Measurements from ENCODE around the gene ZNF503.
"Not testable (repeated sequence)": the region's sequence is repeated elsewhere in the genome, so short reads cannot be mapped to it uniquely, and the experiment has no call there.

Gene ZNF503

GRCh38 chr10:75395066-75395931 lies 6.3 kb downstream of the ZNF503 start:
- DNase-seq (ENCODE audit: low spot score), result no peak

DNA sequence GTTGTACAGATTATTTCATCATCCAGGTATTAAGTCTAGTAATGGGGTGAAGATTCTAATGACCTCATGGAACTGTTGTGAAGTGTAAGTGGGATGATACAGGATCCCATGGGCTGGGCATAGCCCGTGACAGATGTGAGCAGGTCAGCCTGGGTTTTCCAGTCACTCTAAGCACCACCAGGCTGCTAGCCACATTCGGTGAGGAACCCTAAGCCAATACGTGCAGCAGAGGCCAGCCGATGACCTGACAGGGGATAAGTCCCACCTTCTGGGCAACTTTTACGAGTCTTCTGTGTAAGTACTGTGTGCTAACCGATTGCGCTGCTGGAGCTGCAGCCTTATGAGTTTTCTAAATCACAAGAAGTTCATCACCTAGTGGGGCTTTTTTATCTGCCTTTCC lies 7.3 kb downstream of the ZNF503 start:
- no peak for DNase-seq (ENCODE audit: low spot score)

DNA sequence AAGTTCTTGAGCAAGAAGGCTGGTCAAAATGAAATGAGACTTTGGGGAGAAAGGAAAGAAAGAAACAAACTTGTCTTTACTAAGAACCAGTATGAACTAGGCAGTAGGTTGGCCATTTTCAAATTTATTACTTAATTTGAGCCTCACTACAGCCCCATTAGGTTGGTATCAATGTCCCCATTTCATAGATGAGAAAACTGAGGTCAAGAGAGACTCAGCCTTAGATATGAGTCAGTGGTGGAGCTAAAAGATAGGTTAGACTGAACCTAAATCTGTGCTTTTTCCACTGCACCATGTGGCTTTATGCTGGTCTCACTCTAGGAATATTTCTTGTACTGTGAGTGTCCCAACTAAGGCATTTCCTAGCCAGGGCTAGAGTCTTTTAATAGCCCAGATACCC lies 8.8 kb downstream of the ZNF503 start:
- DNase-seq (ENCODE audit: low spot score), result no peak

GRCh38 chr10:75392271-75392670 lies 9.3 kb downstream of the ZNF503 start:
- DNase-seq (ENCODE audit: low spot score), result no peak

GRCh38 chr10:75390178-75390577 lies 11.4 kb downstream of the ZNF503 start:
- no peak for DNase-seq (ENCODE audit: low spot score)

DNA sequence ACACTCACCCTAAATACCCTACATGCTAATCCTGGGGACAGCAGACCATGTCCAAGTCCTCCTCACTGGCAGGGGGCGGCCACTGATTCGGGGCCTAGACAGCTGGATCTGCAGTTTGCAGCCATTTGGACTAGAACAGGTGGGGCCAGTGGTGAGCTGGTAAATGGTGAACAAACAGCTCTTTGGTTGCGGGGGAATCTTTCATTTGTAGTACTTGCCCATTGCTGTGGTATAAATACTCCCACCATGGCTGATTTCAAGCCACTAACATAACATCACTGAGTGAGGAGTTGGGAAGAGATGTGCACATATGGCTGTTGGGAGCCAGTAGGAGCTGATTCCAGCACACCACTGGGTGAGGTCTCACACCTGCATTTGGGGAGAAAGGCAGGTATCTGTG lies 13.5 kb downstream of the ZNF503 start:
- no peak for DNase-seq (ENCODE audit: low spot score)

DNA sequence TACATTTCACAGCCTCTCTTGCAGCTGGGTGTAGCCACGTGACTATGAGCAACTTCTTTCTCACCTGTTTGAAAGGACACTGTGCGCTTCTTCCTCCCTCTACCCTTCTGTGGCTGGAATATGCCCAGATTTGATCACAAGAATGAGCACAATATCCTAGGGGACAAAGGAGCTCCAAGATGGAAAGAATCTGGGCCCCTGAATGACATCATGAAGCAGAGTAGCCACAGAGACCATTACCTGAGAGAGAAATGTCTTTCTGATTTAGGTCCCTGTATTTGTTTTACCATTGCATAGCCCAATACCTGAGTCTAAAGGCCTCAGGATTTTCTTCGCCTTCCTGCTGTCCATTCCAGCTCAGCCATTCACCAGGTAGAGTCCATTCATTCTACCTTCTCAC lies 15.4 kb downstream of the ZNF503 start:
- no peak for DNase-seq (ENCODE audit: low spot score)

DNA sequence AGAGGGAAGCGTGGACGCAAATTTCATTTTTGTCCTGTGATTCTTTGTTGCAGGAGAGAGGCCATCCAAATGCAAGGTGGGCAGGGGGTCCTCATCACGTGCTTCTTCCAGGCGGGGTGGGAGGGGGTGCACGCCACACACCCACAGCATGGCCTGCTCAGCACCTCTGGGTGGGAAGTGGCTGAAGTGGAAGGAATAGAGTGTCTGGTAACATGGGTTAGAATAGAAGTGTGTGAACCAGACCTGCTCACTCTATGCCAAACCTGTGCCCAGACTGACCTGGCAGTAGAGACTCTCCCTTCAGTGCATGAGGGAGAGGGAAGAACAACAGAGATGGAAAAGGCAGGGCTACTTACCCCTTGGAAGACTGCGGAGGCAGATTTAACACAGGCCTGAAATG lies 21.7 kb downstream of the ZNF503 start:
- DNase-seq (ENCODE audit: low spot score), result no peak

DNA sequence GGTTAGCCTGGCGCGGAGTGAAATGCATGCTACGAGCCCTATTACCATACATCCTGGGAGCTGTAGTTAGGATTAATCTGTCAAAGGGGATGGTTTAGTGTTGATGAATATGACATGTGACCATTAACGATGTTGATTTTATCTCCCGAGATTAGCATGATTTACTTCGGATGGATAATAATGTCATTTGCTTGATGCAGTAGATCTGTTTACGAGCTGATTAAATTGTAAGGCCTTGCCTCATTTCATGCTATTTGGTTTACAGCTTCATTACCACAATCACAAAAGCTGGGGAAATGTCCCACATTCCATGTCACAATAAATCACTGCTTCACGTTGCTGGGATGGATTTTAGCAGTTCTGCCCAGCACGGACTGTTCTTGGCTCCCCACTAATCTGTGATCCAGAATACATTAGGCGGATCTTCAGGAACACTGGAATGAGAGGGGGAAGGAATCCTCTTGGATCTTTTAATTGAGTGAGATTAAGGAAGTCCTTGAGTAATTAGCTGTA lies 22.3 kb downstream of the ZNF503 start:
- no peak for DNase-seq (ENCODE audit: low spot score)

DNA sequence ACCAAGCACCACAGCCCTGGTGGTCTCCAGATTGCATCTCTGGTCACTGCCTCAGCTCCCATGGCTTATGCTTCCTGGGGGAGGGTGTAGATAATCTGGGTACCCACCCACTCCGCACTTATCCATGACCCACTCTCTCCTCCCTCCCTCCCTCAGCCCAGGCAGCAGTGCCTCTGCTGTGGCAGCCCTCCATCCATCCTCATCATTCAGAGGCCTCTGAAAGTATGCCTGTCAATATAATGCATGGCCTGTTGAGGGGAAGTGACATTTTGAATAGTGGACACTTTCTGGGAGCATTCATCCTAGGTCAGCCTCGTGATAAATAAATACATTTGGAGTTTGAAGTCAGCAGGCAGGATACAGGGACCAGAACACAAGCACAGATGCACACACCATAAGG lies 23.2 kb downstream of the ZNF503 start:
- no peak for DNase-seq (ENCODE audit: low spot score)

DNA sequence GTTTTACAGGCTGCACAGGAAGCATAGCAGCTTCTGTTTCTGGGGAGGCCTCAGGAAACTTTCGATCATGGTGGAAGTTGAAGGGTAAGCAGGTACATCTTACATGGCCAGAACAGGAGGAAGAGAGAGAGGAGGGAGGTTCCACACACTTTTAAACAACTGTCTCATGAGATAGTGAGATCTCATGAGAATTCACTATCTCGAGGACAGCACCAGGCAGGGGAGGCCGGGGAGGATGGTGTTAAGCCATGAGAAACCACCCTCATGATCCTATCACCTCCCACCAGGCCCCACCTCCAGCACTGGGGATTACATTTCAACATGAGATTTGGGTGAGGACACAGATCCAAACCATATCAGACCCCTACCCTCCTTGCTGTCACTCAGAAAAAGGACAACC lies 23.7 kb downstream of the ZNF503 start:
- DNase-seq (ENCODE audit: low spot score), result no peak

GRCh38 chr10:75375838-75376237 lies 25.7 kb downstream of the ZNF503 start:
- peak; percentile 25 for DNase-seq (ENCODE audit: low spot score)

DNA sequence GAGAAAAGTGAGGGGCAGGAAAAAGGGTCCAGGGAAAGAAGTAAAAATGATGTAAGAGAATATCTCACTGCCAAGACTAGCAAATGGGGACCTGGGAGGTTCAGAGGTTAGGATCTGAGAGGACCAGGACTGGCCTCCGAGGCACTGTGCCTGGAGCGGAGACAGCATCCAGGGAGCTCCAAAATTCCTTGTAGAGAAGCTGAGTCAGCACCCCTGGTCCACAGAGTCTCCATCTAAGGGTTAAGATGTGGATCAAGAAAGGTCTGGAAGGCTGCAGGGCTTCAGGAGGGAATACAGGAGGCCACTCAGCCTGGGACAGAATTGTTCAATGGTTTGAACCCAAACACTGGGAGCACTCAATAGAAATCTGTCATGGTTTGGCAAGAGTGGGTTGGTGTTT lies 30.6 kb downstream of the ZNF503 start:
- DNase-seq (ENCODE audit: low spot score), result no peak

GRCh38 chr10:75369838-75370237 lies 31.7 kb downstream of the ZNF503 start:
- DNase-seq (ENCODE audit: low spot score), result not testable (repeated sequence)

- no peak for DNase-seq (ENCODE audit: low spot score)
Measured at GRCh38 chr10:75367901-75368300, 33.7 kb downstream of the ZNF503 start.

GRCh38 chr10:75367021-75367487 lies 34.5 kb downstream of the ZNF503 start:
- no peak for DNase-seq (ENCODE audit: low spot score)

DNA sequence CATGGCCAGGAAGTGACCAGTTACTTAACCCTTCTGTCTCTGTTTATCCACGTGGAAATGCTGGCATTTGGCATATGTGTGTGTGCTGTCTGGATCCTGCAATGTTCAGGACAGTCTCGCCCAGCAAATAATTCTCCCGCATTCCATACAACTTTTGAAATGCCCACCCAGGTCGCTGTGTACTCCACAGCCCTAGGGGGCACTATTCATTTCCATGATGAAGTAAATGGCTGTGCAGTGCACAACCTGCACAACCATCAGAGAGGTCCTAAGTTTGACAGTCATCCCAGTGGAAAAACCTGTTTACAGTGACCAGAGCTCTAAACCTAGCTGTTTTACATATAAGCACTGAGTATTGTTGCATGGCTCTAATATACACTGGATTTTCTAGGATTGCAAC lies 38.1 kb downstream of the ZNF503 start:
- no peak for DNase-seq (ENCODE audit: low spot score)

DNA sequence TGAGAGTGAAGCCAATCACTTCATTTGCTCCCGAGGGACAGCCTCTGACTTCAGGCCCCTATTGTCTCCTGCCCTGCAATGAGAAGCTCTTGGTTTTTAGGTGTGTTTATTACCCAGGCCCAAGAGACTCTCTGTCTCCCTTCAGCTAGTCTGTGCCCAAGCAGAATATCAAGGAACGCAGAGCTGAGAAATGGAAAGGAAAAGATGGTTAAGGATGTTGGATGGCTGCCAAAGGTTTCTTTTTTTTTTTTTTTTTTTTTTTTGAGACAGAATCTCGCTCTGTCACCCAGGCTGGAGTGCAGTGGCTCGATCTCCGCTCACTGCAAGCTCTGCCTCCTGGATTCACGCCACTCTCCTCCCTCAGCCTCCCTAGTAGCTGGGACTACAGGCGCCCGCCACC lies 41.7 kb downstream of the ZNF503 start:
- DNase-seq (ENCODE audit: low spot score), result not testable (repeated sequence)

DNA sequence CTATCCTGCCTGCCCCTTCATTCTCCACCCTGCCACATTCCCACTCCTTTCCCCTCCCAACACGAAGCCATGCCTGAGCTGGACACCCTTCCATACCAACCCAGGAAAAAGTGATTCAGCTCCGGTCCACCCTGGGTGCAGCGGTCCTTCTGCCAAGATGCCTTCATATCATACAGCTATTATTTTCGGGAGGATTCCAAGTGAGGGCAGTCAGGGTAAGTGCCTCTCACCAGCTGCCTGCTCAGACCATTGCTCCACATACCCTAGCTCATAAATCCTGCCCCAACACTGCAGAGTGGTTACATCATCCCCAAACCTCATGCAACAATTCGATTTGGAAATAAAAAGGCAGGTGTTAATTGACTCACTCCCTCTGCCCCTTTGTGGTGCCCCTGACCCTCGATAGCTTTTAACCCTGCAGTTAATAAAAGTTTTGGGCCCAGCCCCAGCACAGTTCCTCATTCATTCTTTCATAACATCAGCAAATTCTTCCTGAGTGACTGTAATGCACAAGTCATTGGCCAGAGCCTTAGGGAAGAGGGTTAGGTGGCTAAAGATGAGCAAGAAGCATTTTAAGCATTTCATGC lies 42.6 kb downstream of the ZNF503 start:
- DNase-seq (ENCODE audit: low spot score), result no peak

DNA sequence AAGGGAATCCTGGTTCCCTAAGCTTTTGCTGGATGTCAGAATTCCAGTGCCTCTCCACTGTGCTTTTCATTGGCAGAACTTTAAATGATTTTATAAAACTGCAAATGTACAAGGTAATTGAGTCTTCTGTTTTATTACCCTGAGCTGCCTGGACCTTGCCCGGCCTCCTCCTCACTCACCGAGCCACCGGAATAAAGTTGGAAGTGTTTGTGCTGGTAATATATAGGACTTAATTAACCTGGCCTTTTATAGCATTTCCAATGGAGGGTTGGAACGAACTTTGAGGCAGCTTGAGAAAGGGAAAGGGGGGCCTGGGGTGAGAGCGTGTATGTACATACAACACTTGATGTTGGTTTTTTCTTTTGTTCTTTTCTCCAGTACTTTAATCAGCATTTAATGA lies 43.4 kb downstream of the ZNF503 start:
- no peak for DNase-seq (ENCODE audit: low spot score)

DNA sequence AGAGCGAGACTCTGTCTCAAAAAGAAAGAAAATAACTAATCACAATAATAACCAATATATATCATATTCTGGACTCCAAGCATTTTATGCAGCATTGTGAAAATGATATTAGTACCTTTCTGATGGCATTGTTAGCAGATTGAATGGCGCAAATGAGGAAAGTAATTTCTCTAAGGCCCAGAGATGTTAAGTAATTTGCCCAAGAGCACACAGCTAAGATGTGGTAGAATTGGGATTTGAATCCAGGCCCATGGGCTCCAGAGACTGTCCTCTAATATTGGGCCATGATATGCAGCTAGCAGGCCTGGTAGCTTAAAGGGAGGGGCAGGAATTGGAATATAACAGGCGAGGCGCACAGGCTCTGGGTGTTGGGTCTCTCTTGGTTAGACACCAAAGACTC lies 44.1 kb downstream of the ZNF503 start:
- no peak for DNase-seq (ENCODE audit: low spot score)

GRCh38 chr10:75356484-75356883 lies 45.1 kb downstream of the ZNF503 start:
- no peak for DNase-seq (ENCODE audit: low spot score)

DNA sequence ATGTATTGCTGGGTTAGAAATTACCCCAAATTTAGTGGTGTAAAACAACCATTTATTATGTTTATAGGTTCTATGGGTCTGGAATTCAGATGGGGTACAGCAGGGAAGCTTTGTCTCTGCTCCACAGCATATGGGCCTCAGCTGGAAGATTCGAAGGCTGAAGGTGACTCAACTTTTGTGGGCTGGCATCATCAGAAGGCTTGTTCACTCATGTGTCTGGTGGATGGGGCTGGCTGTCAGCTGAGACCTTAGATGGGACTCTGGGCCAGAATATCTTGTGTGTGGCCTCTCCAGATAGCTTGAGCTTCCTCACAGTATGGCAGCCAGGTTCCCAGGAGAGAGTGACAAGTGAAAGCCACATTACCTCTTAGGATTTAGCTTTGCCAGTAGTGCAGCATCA lies 45.9 kb downstream of the ZNF503 start:
- DNase-seq (ENCODE audit: low spot score), result no peak
